HepG2 (cell line): ENCODE results near the gene ZSWIM7. TPM values are rescaled to one million over a fixed set of nuclear protein-coding genes. Genes with fewer than 3 reads are reported as not detected.

Source experiments
- ATAC-seq: fragments of 200-7000 bp; cut with Tn5 transposase; 3 replicates; pipeline ENCODE4 v1.9.1; 2020; ENCODE audit warnings: mild to moderate bottlenecking, moderate library complexity
- BruUV-seq: library from RNA; stranded (reverse); fragments of 400-500 nt; replicated peaks from 2 replicates; lab custom pipeline; 2021; lab: Mats Ljungman, UMichigan
- CTCF ChIA-PET: fragments of 300-600 bp; formaldehyde crosslinking; extraction: SDS; loops from one replicate; lab custom pipeline; 2021; ENCODE audit warnings: low total read pairs, inconsistent platforms, low intra/inter-chr PET ratio; lab: Yijun Ruan, JAX
- POLR2A ChIA-PET: fragments of 350-600 bp; sonication (Branson Sonifier 250); formaldehyde crosslinking; loops from one replicate; lab custom pipeline; 2020; ENCODE audit warnings: antibody characterized with exemption, inconsistent platforms; lab: Yijun Ruan, JAX
- DNase-seq: peaks from one replicate; pipeline ENCODE4 v3.0.0-alpha.2; 2015; ENCODE audit warnings: low spot score
- FAIRE-seq: peaks from 3 replicates; lab custom pipeline; 2011; peaks lifted over from hg19 to GRCh38; lab: Jason Lieb, UNC
- H2AFZ ChIP-seq: one replicate; pipeline ENCODE4 v1.6.1; 2011; ENCODE audit warnings: low read length, inconsistent platforms
- H3K27ac ChIP-seq: fragments of 300-600 bp; 3 replicates; pipeline ENCODE4 v1.8.0; 2011; ENCODE audit warnings: mixed run types, mild to moderate bottlenecking, mixed read lengths, low read length, inconsistent platforms; ENCODE audit not compliant: insufficient read depth; ENCODE audit errors: extremely low read length
- H3K27me3 ChIP-seq, 2 experiments: fragments of 200-600 bp in 1 of 2; 2 replicates in 1 of 2; 3 replicates in 1 of 2; pipeline versions ENCODE4 v1.6.0 to v1.8.0; 2011; ENCODE audit warnings: low read length in 2 of 2, mild to moderate bottlenecking in 2 of 2, moderate library complexity in 2 of 2, inconsistent platforms in 1 of 2; ENCODE audit not compliant: insufficient read depth in 2 of 2, control insufficient read depth in 1 of 2
- H3K36me3 ChIP-seq, 2 experiments: fragments of 200-600 bp in 1 of 2; replicated peaks in 1 of 2; 2 replicates in 1 of 2; 3 replicates in 1 of 2; pipeline versions ENCODE4 v1.5.1 to v1.8.0; 2011; ENCODE audit warnings: low read length in 2 of 2, inconsistent platforms in 1 of 2; ENCODE audit not compliant: insufficient read depth in 2 of 2, control insufficient read depth in 1 of 2
- H3K4me1 ChIP-seq: 2 replicates; pipeline ENCODE4 v1.5.1; 2012; ENCODE audit warnings: low read length, inconsistent platforms; ENCODE audit not compliant: insufficient read depth
- H3K4me2 ChIP-seq: 2 replicates; pipeline ENCODE4 v1.6.0; 2011; ENCODE audit warnings: low read depth, low read length, inconsistent platforms
- H3K4me3 ChIP-seq, 3 experiments: fragments of 200-600 bp in 1 of 3; sonication (generic), shearing (Covaris generic) in 1 of 3; replicated peaks in 1 of 3; 2 replicates each; pipeline ENCODE4 v1.5.1; 2011 to 2016; ENCODE audit warnings: low read length in 3 of 3, inconsistent platforms in 2 of 3, low read depth in 2 of 3, mild to moderate bottlenecking in 2 of 3, control low read depth in 1 of 3, mixed read lengths in 1 of 3; ENCODE audit not compliant: insufficient read depth in 1 of 3
- H3K79me2 ChIP-seq: one replicate; pipeline ENCODE4 v1.6.1; 2011; ENCODE audit warnings: low read length, inconsistent platforms; ENCODE audit not compliant: insufficient read depth
- H3K9ac ChIP-seq: 2 replicates; pipeline ENCODE4 v1.6.0; 2011; ENCODE audit warnings: mild to moderate bottlenecking, low read depth, low read length, inconsistent platforms; ENCODE audit not compliant: insufficient read depth
- H3K9me3 ChIP-seq: 2 replicates; pipeline ENCODE4 v1.5.1; 2012; ENCODE audit warnings: mild to moderate bottlenecking, low read length
- H4K20me1 ChIP-seq: 2 replicates; pipeline ENCODE4 v1.6.0; 2011; ENCODE audit warnings: inconsistent platforms, mild to moderate bottlenecking, low read length, moderate library complexity; ENCODE audit not compliant: insufficient read depth
- CBFB ChIP-seq: sonication (generic); formaldehyde crosslinking; IDR thresholded peaks from 2 replicates; pipeline ENCODE4 v1.4.0; 2020; ENCODE audit warnings: missing genetic modification reagents
- CHCHD3 ChIP-seq: sonication (generic); formaldehyde crosslinking; IDR thresholded peaks from 2 replicates; pipeline ENCODE4 v1.8.0; 2022; ENCODE audit warnings: mild to moderate bottlenecking, missing genetic modification reagents, moderate library complexity
- SALL2 ChIP-seq: sonication (generic); formaldehyde crosslinking; IDR thresholded peaks from 2 replicates; pipeline ENCODE4 v1.8.1; 2023; ENCODE audit warnings: mild to moderate bottlenecking, missing genetic modification reagents, inconsistent platforms
- WGBS: methylation state at CpG from one replicate; pipeline ENCODE4 v1.1.6; 2017; ENCODE audit warnings: low lambda C conversion rate; 5-methylcytosine and 5-hydroxymethylcytosine counted together
- in situ Hi-C: cut with HindIII; loops from 2 replicates; pipeline ENCODE4 v1.10.0; 2017; ENCODE audit warnings: low pct_unique_long_range_greater_than_20kb; ENCODE audit not compliant: extremely low pct_ligation_motif_present
- intact Hi-C: fragments of 100-400 bp; cut with micrococcal nuclease; formaldehyde crosslinking; loops from one replicate; pipeline ENCODE4 v1.10.0; 2022; ENCODE audit not compliant: unreplicated experiment
- polyA plus RNA-seq, 8 experiments: library from polyadenylated mRNA; depleted of rRNA in 3 of 8; stranded (reverse) in 7 of 8; unstranded in 1 of 8; fragments of >200 nt; fragmentation: Illumina TruSeq in 4 of 8; extraction: Trizol in 4 of 8; gene quantifications; 2 replicates each; pipeline versions ENCODE4 v1.2.1 to v1.2.3, GENCODE V29; 2011 to 2016; ENCODE audit warnings: low read depth in 4 of 8, missing spikeins in 1 of 8, mixed read lengths in 1 of 8; ENCODE audit not compliant: insufficient read depth in 1 of 8
- total RNA-seq, 5 experiments: library from RNA; depleted of rRNA; stranded (reverse); fragments of >200 nt; fragmentation: Illumina TruSeq; extraction: Trizol; gene quantifications; 2 replicates each; pipeline ENCODE4 v1.2.3, GENCODE V29; 2016; ENCODE audit warnings: low read depth in 1 of 5
- TF ChIP-seq, protein P1 (sequence below): sonication (generic); formaldehyde crosslinking; conservative IDR thresholded peaks from 2 replicates; pipeline ENCODE4 v1.4.0; 2020; ENCODE audit warnings: mild to moderate bottlenecking, missing genetic modification reagents, moderate library complexity

Gene ZSWIM7
- total and polyA plus RNA-seq, 2 of the 13 experiments (the other 11 are each of a cell fraction or from before 2014, with no cell fraction given) = 13.1 to 28.1 TPM

DNA sequence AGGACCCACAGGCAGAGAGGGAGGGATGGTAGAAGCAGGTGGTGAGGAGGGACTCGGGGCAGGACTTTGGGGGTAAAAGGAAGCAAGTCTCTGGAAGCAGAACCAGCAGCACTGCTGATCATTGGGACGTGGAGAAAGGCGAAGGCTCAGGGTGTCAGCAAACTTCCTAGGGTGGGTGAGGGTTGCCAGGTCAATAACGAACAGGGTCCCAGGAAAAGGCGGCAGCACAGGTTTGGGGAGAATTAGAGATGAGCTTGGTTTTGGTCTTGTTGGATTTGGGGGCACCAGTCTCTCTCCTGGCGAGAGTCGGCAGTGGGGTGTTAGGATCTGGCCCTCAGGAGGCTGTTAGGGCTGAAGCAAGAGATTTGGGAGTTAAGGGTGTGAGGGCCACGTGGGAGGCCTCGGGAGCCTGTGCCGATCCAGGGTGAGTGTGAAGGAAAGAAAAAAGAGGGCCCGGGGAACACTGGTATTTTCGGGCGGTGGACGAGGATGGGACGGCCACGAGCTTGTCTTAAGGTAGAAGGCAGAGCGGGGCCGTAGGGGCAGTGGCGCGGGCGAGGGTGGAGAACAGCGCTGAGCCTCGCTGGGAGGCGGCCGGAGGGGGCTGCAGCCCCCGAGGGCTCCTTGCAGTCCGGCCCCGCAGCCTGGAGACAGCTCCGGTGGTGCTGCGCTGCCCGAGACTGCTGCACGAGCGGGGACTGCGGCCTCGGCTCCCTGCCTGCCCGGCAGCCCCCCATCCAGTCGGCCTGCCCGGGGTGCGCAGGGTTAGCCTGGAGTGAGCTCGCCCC is 55.3 kb downstream of the ZSWIM7 start (continued):
- TF ChIP-seq, protein P1, sequence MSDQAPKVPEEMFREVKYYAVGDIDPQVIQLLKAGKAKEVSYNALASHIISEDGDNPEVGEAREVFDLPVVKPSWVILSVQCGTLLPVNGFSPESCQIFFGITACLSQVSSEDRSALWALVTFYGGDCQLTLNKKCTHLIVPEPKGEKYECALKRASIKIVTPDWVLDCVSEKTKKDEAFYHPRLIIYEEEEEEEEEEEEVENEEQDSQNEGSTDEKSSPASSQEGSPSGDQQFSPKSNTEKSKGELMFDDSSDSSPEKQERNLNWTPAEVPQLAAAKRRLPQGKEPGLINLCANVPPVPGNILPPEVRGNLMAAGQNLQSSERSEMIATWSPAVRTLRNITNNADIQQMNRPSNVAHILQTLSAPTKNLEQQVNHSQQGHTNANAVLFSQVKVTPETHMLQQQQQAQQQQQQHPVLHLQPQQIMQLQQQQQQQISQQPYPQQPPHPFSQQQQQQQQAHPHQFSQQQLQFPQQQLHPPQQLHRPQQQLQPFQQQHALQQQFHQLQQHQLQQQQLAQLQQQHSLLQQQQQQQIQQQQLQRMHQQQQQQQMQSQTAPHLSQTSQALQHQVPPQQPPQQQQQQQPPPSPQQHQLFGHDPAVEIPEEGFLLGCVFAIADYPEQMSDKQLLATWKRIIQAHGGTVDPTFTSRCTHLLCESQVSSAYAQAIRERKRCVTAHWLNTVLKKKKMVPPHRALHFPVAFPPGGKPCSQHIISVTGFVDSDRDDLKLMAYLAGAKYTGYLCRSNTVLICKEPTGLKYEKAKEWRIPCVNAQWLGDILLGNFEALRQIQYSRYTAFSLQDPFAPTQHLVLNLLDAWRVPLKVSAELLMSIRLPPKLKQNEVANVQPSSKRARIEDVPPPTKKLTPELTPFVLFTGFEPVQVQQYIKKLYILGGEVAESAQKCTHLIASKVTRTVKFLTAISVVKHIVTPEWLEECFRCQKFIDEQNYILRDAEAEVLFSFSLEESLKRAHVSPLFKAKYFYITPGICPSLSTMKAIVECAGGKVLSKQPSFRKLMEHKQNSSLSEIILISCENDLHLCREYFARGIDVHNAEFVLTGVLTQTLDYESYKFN (CRISPR knock-in tag) = no peak
- TF ChIP-seq CBFB = 0 out of 2 replicates have a peak, but pooled peaks have one; percentile 11

DNA sequence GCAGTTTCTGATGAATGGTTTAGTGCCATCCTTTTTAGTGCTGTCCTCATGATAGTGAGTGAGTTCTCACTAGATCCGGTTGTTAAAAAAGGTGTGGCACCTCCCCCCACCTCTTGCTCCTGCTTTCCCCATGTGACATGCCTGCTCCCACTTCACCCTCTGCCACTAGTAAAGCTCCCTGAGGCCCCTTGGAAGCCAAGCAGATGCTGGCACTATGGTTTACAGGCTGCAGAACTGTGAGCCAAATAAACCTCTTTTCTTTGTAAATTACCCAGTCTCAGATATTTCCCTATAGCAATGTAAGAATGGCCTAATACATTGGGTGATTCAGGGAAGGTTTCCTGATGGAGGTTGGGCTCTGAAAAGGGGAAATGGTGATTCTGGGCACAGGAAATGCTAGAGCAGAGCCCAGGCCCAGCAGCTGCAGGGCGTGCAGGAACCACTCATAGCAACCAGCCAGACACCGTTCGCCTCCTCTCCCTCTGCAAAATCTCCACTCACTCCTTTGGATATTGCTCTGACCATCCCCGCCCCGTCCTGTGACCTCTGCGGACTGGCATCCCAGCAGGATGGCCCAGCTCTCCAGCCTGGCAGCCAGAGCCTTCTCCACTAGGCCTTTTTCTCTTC is 57.2 kb downstream of the ZSWIM7 start:
- H4K20me1 ChIP-seq = no peaks in the 10 kb centered on the region
- POLR2A ChIA-PET = interaction anchor here (1.1 kb wide), 1 partner anchor 57 kb away, joined by 3 read pairs; the partner anchor contains the start of genes TTC19 and ZSWIM7
- FAIRE-seq = no peak
- no peak for TF ChIP-seq CHCHD3 (CRISPR knock-in tag)
- 0 out of 2 replicates have a peak, but pooled peaks have one; percentile 24 for TF ChIP-seq SALL2 (CRISPR knock-in tag)
- TF ChIP-seq, all 625 proteins: peak for 1
- H3K4me3 ChIP-seq = no peak overlapping the region
- no peak overlapping the region for H2AFZ ChIP-seq
- no peak for ATAC-seq
- intact Hi-C loops (no loop called here), in situ Hi-C loops (loop anchor here (25.0 kb wide), 1 partner anchor 105 kb away; no protein-coding TSS in a partner anchor)
- CTCF ChIA-PET = no interaction called here
- no peak overlapping the region for H3K9ac ChIP-seq
- peaks cover 15% of the 10 kb centered on the region for H3K79me2 ChIP-seq
- WGBS = 48% methylated on average over 2 of the region's 7 CpGs
- no peaks in the 10 kb centered on the region for H3K9me3 ChIP-seq
- no peak for DNase-seq
- H3K36me3 ChIP-seq = no peaks in the 10 kb centered on the region
- no peaks in the 10 kb centered on the region; a peak in 3 of 5 replicates for H3K27me3 ChIP-seq
- H3K27ac ChIP-seq = no peak overlapping the region
- BruUV-seq = no TSS peak
- H3K4me1 ChIP-seq = peaks cover 30% of the 10 kb centered on the region
- H3K4me2 ChIP-seq = peak overlapping the region; percentile 20; the same call in 1 of the 2 replicates
